ENCODE data around the gene ALOX12B. TPM values are rescaled to one million over a fixed set of nuclear protein-coding genes. Genes with fewer than 3 reads are reported as not detected.
"Not testable (repeated sequence)": the region's sequence is repeated elsewhere in the genome, so short reads cannot be mapped to it uniquely, and the experiment has no call there.

Gene ALOX12B
- total RNA-seq, 4 donors from 2014 or later, result 91.4 to 150 (median 119) TPM

DNA sequence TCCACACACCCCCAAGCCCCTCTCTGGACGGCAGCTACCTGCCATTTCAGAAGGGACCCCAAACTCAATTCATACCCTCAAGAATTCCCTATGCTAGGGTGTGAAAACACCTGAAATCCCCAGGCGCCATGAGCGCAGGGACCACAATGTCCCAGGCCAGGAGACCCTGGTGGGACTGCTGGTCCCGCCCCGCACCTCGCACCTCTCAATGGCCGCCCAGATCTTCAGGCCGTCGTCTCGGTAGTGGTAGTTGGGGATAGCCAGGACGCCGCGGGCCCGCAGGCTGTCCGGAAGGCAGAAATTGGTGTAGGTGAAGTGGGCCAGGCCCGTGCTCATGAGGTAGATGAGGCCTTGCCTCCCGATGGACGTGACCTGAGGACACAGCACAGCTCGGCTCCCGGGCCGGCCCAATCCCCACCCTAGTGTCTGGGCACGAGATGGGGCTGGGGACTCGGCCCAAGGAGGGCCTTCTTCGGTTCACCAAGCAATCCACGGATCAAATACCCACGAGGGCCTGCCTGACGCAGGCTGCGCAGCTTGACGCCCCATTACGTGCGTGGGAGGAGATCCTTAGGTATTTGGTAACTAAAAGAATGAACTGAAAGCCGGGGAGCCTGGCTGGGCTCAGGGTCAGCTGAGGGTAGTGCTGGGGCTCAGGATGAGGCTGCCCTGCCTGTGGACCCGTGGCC, 21.6 kb upstream of the ALOX12B start:
- Histone ChIP-seq H3K27me3 (peaks cover 51% of the 10 kb centered on the region), H3K27ac (no peak overlapping the region), H3K4me3 (no peak overlapping the region), H3K36me3 (no peaks in the 10 kb centered on the region), H3K4me1 (peaks cover 19% of the 10 kb centered on the region), H3K9me3 (no peaks in the 10 kb centered on the region)
- TF ChIP-seq, protein P1, sequence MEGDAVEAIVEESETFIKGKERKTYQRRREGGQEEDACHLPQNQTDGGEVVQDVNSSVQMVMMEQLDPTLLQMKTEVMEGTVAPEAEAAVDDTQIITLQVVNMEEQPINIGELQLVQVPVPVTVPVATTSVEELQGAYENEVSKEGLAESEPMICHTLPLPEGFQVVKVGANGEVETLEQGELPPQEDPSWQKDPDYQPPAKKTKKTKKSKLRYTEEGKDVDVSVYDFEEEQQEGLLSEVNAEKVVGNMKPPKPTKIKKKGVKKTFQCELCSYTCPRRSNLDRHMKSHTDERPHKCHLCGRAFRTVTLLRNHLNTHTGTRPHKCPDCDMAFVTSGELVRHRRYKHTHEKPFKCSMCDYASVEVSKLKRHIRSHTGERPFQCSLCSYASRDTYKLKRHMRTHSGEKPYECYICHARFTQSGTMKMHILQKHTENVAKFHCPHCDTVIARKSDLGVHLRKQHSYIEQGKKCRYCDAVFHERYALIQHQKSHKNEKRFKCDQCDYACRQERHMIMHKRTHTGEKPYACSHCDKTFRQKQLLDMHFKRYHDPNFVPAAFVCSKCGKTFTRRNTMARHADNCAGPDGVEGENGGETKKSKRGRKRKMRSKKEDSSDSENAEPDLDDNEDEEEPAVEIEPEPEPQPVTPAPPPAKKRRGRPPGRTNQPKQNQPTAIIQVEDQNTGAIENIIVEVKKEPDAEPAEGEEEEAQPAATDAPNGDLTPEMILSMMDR (IDR thresholded peaks at IDR 0.05), result no peak
- TF ChIP-seq POLR2A (IDR thresholded peaks at IDR 0.05) (no peak), EP300 (IDR thresholded peaks at IDR 0.05) (no peak), POLR2AphosphoS5 (IDR thresholded peaks at IDR 0.05) (no peak)
- DNase-seq (ENCODE audit: low spot score in 2 of 2), result no peak
- 87% methylated on average over 29 of the region's 33 CpGs for whole genome bisulfite sequencing

DNA sequence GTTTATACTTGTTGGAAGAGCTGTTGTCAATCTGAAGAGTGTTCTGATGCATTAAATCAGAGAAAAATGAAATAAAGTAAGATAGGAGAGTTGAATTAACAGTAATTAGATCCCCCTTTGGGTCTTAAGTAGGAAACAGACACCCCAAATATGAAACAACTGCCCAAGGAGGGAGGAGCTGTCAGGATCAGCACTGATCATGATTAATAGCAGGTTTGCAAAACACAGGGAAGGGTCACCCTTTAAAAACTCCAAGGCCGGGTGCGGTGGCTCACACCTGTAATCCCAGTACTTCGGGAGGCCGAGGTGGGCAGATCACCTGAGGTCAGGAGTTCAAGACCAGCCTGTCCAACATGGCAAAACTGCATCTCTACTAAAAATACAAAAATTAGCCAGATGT, 19.5 kb upstream of the ALOX12B start:
- H3K36me3 ChIP-seq; H3K4me3 ChIP-seq; H3K27ac ChIP-seq; H3K9me3 ChIP-seq; DNase-seq (ENCODE audit: low spot score in 2 of 2): not testable (repeated sequence)
- 83% methylated on average over 4 of the region's 4 CpGs for WGBS
- Histone ChIP-seq H3K27me3 (peaks cover 32% of the 10 kb centered on the region), H3K4me1 (peaks cover 28% of the 10 kb centered on the region)

DNA sequence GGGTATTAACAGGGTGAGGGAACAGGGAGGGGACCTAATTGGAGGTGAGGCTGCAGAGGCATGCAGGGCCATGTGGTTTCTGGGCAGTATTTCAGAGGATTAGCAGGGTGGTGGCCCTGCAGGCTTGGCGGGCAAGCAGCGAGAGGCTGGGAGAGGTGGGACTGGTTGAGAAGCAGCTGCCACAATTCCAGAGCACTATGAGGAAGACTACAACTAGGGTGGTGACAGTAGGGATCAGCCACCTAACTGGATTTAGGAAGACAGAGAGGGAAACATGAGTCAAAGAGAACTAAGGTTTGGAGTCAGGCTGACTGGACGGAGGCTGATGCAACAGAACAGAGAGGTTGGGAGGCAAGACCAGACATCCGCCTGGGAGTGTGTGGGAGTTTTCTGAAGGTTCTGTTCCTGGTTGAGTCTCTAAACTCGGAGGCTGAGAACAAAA, 18.5 kb upstream of the ALOX12B start:
- TF ChIP-seq POLR2AphosphoS5 (IDR thresholded peaks at IDR 0.05), result no peak
- TF ChIP-seq POLR2A (IDR thresholded peaks at IDR 0.05), result no peak
- TF ChIP-seq, protein P1 (IDR thresholded peaks at IDR 0.05), result no peak
- no peak for TF ChIP-seq EP300 (IDR thresholded peaks at IDR 0.05)
- WGBS, result 48% methylated on average over 5 of the region's 5 CpGs
- Histone ChIP-seq H3K4me1 (peaks cover 28% of the 10 kb centered on the region), H3K9me3 (no peaks in the 10 kb centered on the region), H3K4me3 (no peak overlapping the region), H3K36me3 (no peaks in the 10 kb centered on the region), H3K27ac (no peak overlapping the region), H3K27me3 (peaks cover 24% of the 10 kb centered on the region)
- no peak for DNase-seq (ENCODE audit: low spot score in 2 of 2)

DNA sequence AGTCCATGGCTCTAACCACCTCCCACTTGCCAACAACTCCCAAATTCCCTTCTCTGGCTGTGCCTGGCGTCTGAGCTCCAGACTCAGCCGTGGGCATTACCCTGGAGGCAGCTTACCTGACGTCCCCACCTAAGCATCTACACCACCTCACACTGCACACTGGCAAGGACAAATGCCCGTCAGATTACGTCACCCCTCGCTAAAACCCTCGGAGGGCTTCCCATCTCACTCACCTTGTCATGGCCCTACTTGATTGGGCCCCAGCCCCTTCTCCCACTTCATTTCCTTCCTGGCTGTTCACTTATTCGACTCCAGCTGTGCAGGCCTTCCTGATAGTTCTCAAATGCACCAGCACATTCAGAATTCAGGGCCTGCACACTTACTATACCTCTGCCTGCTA, 17.4 kb upstream of the ALOX12B start:
- no peak overlapping the region for H3K27ac ChIP-seq
- 67% methylated on average over 8 of the region's 8 CpGs for WGBS
- no peak for TF ChIP-seq POLR2AphosphoS5 (IDR thresholded peaks at IDR 0.05)
- no peak for TF ChIP-seq EP300 (IDR thresholded peaks at IDR 0.05)
- TF ChIP-seq POLR2A (IDR thresholded peaks at IDR 0.05), result no peak
- TF ChIP-seq, protein P1 (IDR thresholded peaks at IDR 0.05), result no peak

DNA sequence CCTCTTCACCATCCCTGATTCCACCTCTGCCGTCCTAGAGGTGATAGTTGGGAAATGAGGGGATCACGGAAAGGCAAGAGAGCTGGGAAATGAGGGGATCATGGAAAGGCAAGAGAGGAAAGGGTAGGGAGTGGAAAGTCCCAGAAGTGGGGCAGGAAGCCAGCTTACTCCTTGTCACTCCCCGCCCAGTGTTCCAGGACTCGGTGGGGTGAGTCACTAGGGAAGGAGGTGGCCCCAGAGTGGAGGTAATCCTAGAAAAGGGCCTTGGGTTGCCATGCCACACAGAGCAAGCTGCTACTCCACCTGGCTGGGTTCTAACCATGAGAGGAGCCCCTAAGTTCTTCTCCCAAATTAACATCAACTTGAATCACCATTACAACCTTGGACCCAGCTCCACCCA, 16.0 kb upstream of the ALOX12B start:
- H3K4me3 ChIP-seq, result no peak overlapping the region
- no peak for TF ChIP-seq POLR2A (IDR thresholded peaks at IDR 0.05)
- TF ChIP-seq, protein P1 (IDR thresholded peaks at IDR 0.05), result no peak
- TF ChIP-seq EP300 (IDR thresholded peaks at IDR 0.05), result no peak
- no peak for TF ChIP-seq POLR2AphosphoS5 (IDR thresholded peaks at IDR 0.05)
- DNase-seq (ENCODE audit: low spot score in 2 of 2), result no peak
- H3K4me1 ChIP-seq, result peaks cover 18% of the 10 kb centered on the region
- H3K9me3 ChIP-seq, result no peaks in the 10 kb centered on the region
- no peak overlapping the region for H3K27ac ChIP-seq
- 67% methylated on average over 4 of the region's 4 CpGs for WGBS
- H3K27me3 ChIP-seq, result peaks cover 3% of the 10 kb centered on the region
- no peaks in the 10 kb centered on the region for H3K36me3 ChIP-seq

More for the DNA sequence above, 17.4 kb upstream of the ALOX12B start:
- H3K4me3 ChIP-seq, result no peak overlapping the region
- DNase-seq (ENCODE audit: low spot score in 2 of 2), result no peak
- peaks cover 16% of the 10 kb centered on the region for H3K27me3 ChIP-seq
- no peaks in the 10 kb centered on the region for H3K36me3 ChIP-seq
- no peaks in the 10 kb centered on the region for H3K9me3 ChIP-seq
- peaks cover 23% of the 10 kb centered on the region for H3K4me1 ChIP-seq
